Neutrophil (primary cell): ENCODE data around the gene PDE7B.

ENCODE experiments used
- H3K27ac ChIP-seq: fragments of 200-600 bp; sonication (generic); 2 replicates; pipeline ENCODE4 v1.5.1; 2016; ENCODE audit warnings: mild to moderate bottlenecking, moderate library complexity
- H3K27me3 ChIP-seq: fragments of 200-600 bp; sonication (generic); 2 replicates; pipeline ENCODE4 v1.6.0; 2016; ENCODE audit warnings: mild to moderate bottlenecking
- H3K36me3 ChIP-seq: fragments of 200-600 bp; sonication (generic); 2 replicates; pipeline ENCODE4 v1.5.1; 2017
- H3K4me1 ChIP-seq, 2 experiments: fragments of 200-600 bp in 1 of 2; sonication (generic) in 1 of 2; 1 replicate in 1 of 2; 2 replicates in 1 of 2; pipeline versions ENCODE4 v1.5.1 to v1.6.1; 2013 to 2016; ENCODE audit warnings: low read depth in 1 of 2, low read length in 1 of 2, mild to moderate bottlenecking in 1 of 2, moderate library complexity in 1 of 2; ENCODE audit not compliant: control insufficient read depth in 1 of 2, insufficient read depth in 1 of 2
- H3K4me3 ChIP-seq, 2 experiments: fragments of 200-600 bp in 1 of 2; sonication (generic) in 1 of 2; 1 replicate in 1 of 2; 2 replicates in 1 of 2; pipeline ENCODE4 v1.5.1; 2013 to 2016; ENCODE audit warnings: low read depth in 1 of 2, low read length in 1 of 2, mild to moderate bottlenecking in 1 of 2, moderate library complexity in 1 of 2
- H3K9me3 ChIP-seq: fragments of 200-600 bp; sonication (generic); 2 replicates; pipeline ENCODE4 v1.5.1; 2016
- TF ChIP-seq, protein P1 (sequence below): fragments of 200-600 bp; sonication (generic); IDR thresholded peaks from 2 replicates; pipeline ENCODE4 v1.5.1; 2016; ENCODE audit warnings: antibody characterized with exemption

The PDE7B gene

DNA sequence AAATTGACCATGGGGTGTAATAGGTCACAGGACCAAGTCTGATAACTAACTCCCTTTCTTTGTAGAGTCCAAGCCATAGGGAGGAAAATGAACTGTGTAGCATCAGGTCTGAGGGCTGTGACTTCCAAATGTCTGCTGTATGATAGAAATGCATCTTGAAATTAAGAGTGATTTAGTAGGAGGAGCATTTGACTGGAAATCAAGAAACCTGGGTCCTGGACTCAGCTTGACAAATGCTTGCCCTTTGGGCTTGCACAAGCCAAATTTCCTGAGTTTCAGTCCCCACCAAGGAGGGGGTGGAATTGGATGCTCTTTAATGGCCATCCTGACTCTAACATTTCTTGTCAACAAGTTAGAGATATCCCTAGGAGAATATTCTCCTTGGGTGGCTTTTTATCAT lies 187.0 kb downstream of the PDE7B start:
- Histone ChIP-seq H3K4me1 (peaks cover 0 to 5% of the 10 kb centered on the region in 2 experiments), H3K4me3 (no peak overlapping the region), H3K27me3 (no peaks in the 10 kb centered on the region), H3K27ac (no peak overlapping the region), H3K9me3 (no peaks in the 10 kb centered on the region), H3K36me3 (no peaks in the 10 kb centered on the region)
- TF ChIP-seq, protein P1, sequence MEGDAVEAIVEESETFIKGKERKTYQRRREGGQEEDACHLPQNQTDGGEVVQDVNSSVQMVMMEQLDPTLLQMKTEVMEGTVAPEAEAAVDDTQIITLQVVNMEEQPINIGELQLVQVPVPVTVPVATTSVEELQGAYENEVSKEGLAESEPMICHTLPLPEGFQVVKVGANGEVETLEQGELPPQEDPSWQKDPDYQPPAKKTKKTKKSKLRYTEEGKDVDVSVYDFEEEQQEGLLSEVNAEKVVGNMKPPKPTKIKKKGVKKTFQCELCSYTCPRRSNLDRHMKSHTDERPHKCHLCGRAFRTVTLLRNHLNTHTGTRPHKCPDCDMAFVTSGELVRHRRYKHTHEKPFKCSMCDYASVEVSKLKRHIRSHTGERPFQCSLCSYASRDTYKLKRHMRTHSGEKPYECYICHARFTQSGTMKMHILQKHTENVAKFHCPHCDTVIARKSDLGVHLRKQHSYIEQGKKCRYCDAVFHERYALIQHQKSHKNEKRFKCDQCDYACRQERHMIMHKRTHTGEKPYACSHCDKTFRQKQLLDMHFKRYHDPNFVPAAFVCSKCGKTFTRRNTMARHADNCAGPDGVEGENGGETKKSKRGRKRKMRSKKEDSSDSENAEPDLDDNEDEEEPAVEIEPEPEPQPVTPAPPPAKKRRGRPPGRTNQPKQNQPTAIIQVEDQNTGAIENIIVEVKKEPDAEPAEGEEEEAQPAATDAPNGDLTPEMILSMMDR, result no peak

DNA sequence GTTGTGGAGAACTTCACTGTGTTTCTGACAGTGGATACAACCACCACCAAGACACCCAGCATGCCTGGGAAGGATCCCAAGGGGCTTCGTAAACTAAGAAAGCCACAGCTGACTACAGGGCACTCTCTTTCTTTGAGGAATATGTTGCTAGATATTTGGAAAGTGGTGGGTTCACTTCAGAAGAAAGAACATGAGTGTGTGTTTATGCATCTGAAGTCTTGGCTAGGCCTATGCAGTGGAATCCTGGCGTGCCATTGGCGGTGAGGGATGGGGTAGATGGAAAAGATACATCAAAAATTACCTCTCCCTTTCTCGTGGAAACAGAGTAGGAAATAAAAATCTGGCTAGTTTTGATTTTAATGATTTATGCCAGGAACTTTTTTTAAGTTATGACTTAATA lies 187.7 kb downstream of the PDE7B start:
- peaks cover 0 to 5% of the 10 kb centered on the region in 2 experiments for H3K4me1 ChIP-seq
- H3K27ac ChIP-seq, result no peak overlapping the region
- no peaks in the 10 kb centered on the region for H3K36me3 ChIP-seq
- no peak overlapping the region for H3K4me3 ChIP-seq
- no peaks in the 10 kb centered on the region for H3K9me3 ChIP-seq
- TF ChIP-seq, protein P1, result no peak
- H3K27me3 ChIP-seq, result no peaks in the 10 kb centered on the region

DNA sequence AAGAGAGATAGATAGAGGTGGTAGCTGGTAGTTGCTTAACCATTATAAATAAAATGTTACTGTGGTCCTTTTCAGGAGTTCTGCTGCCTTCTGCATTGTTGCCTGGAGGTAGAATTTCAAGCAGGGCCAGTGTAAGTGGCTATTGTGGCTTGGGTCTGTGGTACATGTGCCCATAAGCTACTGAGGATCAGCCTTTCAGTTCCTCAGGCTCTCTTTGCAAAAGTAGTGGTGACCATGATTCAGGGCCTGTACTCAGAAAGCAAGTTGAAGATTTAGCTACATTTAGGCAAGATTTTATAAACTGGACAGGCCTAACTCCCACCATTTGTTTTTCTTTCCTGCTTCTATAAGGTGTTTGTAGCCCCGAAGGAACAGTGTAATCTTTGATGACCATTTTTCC lies 199.0 kb downstream of the PDE7B start:
- H3K27me3 ChIP-seq, result peaks cover 4% of the 10 kb centered on the region
- TF ChIP-seq, protein P1, result no peak
- H3K9me3 ChIP-seq, result no peaks in the 10 kb centered on the region
- H3K4me3 ChIP-seq, result no peak overlapping the region
- no peaks in the 10 kb centered on the region for H3K36me3 ChIP-seq
- no peaks in the 10 kb centered on the region for H3K4me1 ChIP-seq
- H3K27ac ChIP-seq, result no peak overlapping the region

DNA sequence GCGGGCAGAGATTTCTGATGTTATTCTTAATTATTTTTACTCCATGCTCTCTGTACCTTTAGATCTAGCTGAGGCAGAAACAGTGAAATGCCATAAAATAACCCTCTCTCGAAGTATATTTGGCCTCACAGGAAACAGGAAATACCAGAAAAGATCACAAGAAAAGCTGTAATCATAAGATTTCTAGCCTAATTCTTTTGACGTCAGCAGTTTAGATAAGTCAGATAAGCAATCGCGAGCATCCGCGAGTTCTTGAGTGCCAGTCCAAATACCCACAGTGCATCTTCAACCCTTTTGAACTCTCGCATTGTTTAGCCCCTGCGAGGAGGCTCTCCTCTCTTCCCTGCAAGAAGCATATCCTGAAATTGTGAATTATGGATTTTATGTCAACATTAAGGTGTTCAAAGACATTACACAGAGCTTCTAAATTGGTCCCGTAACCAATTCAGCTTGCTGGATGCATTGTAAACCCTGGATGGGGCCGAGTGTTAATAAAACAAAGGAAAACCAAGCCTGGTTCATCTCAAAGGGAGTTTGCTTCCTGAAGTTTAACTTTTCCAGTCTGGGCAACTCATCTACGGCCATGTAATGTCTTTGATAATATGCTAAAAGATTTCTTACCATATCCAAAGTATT lies 199.8 kb downstream of the PDE7B start:
- Histone ChIP-seq H3K36me3 (no peaks in the 10 kb centered on the region), H3K27me3 (peaks cover 4% of the 10 kb centered on the region), H3K27ac (no peak overlapping the region), H3K4me1 (no peaks in the 10 kb centered on the region), H3K4me3 (no peak overlapping the region), H3K9me3 (no peaks in the 10 kb centered on the region)
- TF ChIP-seq, protein P1, result no peak

DNA sequence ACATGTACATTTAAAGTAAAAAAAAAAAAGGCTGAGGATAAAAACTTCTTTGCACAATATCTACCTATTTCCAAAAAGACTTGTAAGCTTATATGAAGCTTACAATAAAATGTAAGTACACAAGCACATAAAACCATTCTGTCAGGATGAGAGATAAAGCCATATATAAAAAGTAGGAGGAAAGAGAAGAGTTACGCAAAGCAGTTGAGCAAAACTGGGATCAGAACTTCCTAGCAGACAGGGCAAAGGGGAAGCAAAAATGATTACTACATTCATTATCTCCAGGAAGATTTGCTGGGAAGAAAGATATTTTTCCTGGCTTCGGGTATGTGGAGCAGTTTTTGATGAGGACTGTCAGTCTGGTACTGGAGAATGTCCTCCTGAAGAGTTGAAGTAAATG lies 200.5 kb downstream of the PDE7B start:
- TF ChIP-seq, protein P1, result no peak
- H3K27ac ChIP-seq, result no peak overlapping the region
- no peaks in the 10 kb centered on the region for H3K36me3 ChIP-seq
- no peak overlapping the region for H3K4me3 ChIP-seq
- H3K4me1 ChIP-seq, result no peaks in the 10 kb centered on the region
- H3K27me3 ChIP-seq, result peaks cover 4% of the 10 kb centered on the region
- no peaks in the 10 kb centered on the region for H3K9me3 ChIP-seq

DNA sequence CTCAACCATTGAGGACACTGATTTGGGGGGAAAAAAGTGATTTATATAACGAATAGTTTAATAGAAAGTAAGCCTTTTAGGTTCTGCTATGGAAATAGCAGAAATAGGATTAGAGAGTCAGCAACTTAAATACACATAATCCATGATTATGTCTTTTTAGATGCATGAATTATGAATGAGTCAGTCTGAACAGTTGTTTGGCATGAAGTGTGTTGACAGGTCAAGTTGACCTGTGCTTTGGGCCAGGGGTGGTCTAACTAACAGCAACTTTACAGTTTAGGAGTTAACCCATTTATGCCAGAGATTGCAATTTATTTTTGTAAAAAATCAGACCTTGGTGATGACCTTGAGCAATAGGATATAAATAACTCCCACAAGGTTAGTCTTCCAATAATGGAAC lies 207.4 kb downstream of the PDE7B start:
- TF ChIP-seq, protein P1, result no peak
- no peaks in the 10 kb centered on the region for H3K36me3 ChIP-seq

More for the DNA sequence above, 207.4 kb downstream of the PDE7B start:
- H3K9me3 ChIP-seq, result no peaks in the 10 kb centered on the region
- no peak overlapping the region for H3K4me3 ChIP-seq
- H3K27me3 ChIP-seq, result no peaks in the 10 kb centered on the region
- H3K27ac ChIP-seq, result no peak overlapping the region
- H3K4me1 ChIP-seq, result no peaks in the 10 kb centered on the region
